Measurements from ENCODE around the gene IFNA8.
"Not testable (repeated sequence)": the region's sequence is repeated elsewhere in the genome, so short reads cannot be mapped to it uniquely, and the experiment has no call there.

The IFNA8 gene

GRCh38 chr9:21443849-21444625 is 35.1 kb downstream of the IFNA8 start:
- TF ChIP-seq CTCF (IDR thresholded peaks at IDR 0.05; ENCODE audit: control insufficient read depth, insufficient read depth, low read depth, low read length, missing control alignments): no peak
- no peak overlapping the region for H3K4me3 ChIP-seq (ENCODE audit: control insufficient read depth, low read depth, low read length)
- no peak for DNase-seq (ENCODE audit: low read depth)

- H3K4me3 ChIP-seq (ENCODE audit: control insufficient read depth, low read depth, low read length); DNase-seq (ENCODE audit: low read depth): not testable (repeated sequence)
Measured at GRCh38 chr9:21449312-21449711, 40.4 kb downstream of the IFNA8 start.

GRCh38 chr9:21450733-21451394 is 41.9 kb downstream of the IFNA8 start:
- DNase-seq (ENCODE audit: low read depth): no peak
- H3K4me3 ChIP-seq (ENCODE audit: control insufficient read depth, low read depth, low read length): no peak overlapping the region
- TF ChIP-seq CTCF (IDR thresholded peaks at IDR 0.05; ENCODE audit: control insufficient read depth, insufficient read depth, low read depth, low read length, missing control alignments): no peak

- H3K4me3 ChIP-seq (ENCODE audit: control insufficient read depth, low read depth, low read length): no peak overlapping the region
- no peak for DNase-seq (ENCODE audit: low read depth)
- no peak for TF ChIP-seq CTCF (IDR thresholded peaks at IDR 0.05; ENCODE audit: control insufficient read depth, insufficient read depth, low read depth, low read length, missing control alignments)
Measured at GRCh38 chr9:21452681-21453080, 43.8 kb downstream of the IFNA8 start.

GRCh38 chr9:21454149-21454548 is 45.2 kb downstream of the IFNA8 start:
- DNase-seq (ENCODE audit: low read depth): no peak
- no peak for TF ChIP-seq CTCF (IDR thresholded peaks at IDR 0.05; ENCODE audit: control insufficient read depth, insufficient read depth, low read depth, low read length, missing control alignments)
- H3K4me3 ChIP-seq (ENCODE audit: control insufficient read depth, low read depth, low read length): no peak overlapping the region

GRCh38 chr9:21455320-21455719 is 46.4 kb downstream of the IFNA8 start:
- no peak for DNase-seq (ENCODE audit: low read depth)
- H3K4me3 ChIP-seq (ENCODE audit: control insufficient read depth, low read depth, low read length): no peak overlapping the region
- peak; percentile 81 for TF ChIP-seq CTCF (IDR thresholded peaks at IDR 0.05; ENCODE audit: control insufficient read depth, insufficient read depth, low read depth, low read length, missing control alignments)

Measured in AG09309 (cell line).